Measurements from ENCODE around the gene TSC22D4. TPM values are rescaled to one million over a fixed set of nuclear protein-coding genes. Genes with fewer than 3 reads are reported as not detected.
A peak's percentile ranks its signal among the peaks of the same experiment; 100 is the strongest.

Gene TSC22D4
- total RNA-seq, 2 experiments from 2014 or later: 157 to 159 TPM

GRCh38 chr7:100432621-100433275, 46.3 kb downstream of the TSC22D4 start:
- DNase-seq: no peak
- H3K36me3 Mint-ChIP-seq: peaks cover 35% of the 10 kb centered on the region
- ATAC-seq (ENCODE audit: low read depth): no peak
- peaks cover 44% of the 10 kb centered on the region for H3K4me1 Mint-ChIP-seq
- H3K4me3 Mint-ChIP-seq: no peak overlapping the region
- H3K27me3 Mint-ChIP-seq: peaks cover 3% of the 10 kb centered on the region
- POLR2A ChIA-PET: interaction anchor here (1.1 kb wide), 1 partner anchor 18 kb away, joined by 3 read pairs; no protein-coding TSS in a partner anchor
- H3K9me3 Mint-ChIP-seq: peaks cover 1% of the 10 kb centered on the region
- peak overlapping the region; percentile 94 for H3K27ac Mint-ChIP-seq

DNA sequence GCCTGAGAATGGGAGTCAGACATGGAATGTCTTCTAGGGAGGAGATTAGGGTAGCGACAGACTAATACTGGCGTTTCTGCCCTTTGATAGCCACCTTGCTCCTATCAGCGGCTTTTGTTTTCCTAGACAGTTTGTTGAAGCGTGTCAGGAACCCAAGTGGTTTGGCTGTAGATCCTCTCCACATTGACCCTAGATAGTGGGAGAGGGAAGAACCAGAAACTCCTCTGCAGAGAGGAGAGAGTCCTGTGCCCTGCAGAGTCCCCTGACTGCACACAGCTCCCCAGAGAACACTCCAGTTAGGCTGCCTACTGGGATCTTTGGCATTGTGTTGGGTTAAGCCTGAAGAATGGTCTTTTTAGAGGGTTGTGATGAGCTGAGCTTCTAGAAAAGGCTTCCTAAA, 47.0 kb downstream of the TSC22D4 start:
- Mint-ChIP-seq H3K4me1 (peaks cover 44% of the 10 kb centered on the region), H3K9me3 (peaks cover 2% of the 10 kb centered on the region), H3K27me3 (peaks cover 4% of the 10 kb centered on the region), H3K4me3 (peak overlapping the region; percentile 91), H3K27ac (peak overlapping the region; percentile 94), H3K36me3 (peaks cover 35% of the 10 kb centered on the region)
- ATAC-seq (ENCODE audit: low read depth): no peak
- no peak for DNase-seq
- POLR2A ChIA-PET: interaction anchor here (1.1 kb wide), 1 partner anchor 18 kb away, joined by 3 read pairs; no protein-coding TSS in a partner anchor

DNA sequence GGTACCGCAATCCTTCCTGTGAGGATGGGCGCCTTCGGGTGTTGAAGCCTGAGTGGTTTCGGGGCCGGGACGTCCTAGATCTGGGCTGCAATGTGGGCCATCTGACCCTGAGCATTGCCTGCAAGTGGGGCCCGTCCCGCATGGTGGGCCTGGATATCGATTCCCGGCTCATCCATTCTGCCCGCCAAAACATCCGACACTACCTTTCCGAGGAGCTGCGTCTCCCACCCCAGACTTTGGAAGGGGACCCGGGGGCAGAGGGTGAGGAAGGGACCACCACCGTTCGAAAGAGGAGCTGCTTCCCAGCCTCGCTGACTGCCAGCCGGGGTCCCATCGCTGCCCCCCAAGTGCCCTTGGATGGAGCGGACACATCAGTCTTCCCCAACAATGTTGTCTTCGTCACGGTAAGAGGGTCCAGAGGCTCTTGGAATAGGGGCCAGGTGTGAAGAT, 47.7 kb downstream of the TSC22D4 start:
- peaks cover 35% of the 10 kb centered on the region for H3K36me3 Mint-ChIP-seq
- no peak for DNase-seq
- H3K27me3 Mint-ChIP-seq: peaks cover 4% of the 10 kb centered on the region
- POLR2A ChIA-PET: interaction anchor here (1.1 kb wide), 1 partner anchor 19 kb away, joined by 3 read pairs; no protein-coding TSS in a partner anchor
- peaks cover 2% of the 10 kb centered on the region for H3K9me3 Mint-ChIP-seq
- peak overlapping the region; percentile 94 for H3K27ac Mint-ChIP-seq
- ATAC-seq (ENCODE audit: low read depth): no peak
- peak overlapping the region; percentile 91 for H3K4me3 Mint-ChIP-seq
- H3K4me1 Mint-ChIP-seq: peaks cover 44% of the 10 kb centered on the region

GRCh38 chr7:100430493-100431285, 48.3 kb downstream of the TSC22D4 start:
- H3K27ac Mint-ChIP-seq: peak overlapping the region; percentile 94
- ATAC-seq (ENCODE audit: low read depth) (no peak), DNase-seq (peak; percentile 63)
- H3K36me3 Mint-ChIP-seq: peaks cover 34% of the 10 kb centered on the region
- peaks cover 44% of the 10 kb centered on the region for H3K4me1 Mint-ChIP-seq
- peaks cover 2% of the 10 kb centered on the region for H3K9me3 Mint-ChIP-seq
- H3K4me3 Mint-ChIP-seq: peak overlapping the region; percentile 91
- H3K27me3 Mint-ChIP-seq: peaks cover 4% of the 10 kb centered on the region
- POLR2A ChIA-PET: interaction anchor here (0.9 to 3.8 kb wide), 16 partner anchors 7 to 330 kb away, joined by 3 to 63 read pairs (median 6); partner anchors contain the start of genes AP4M1, FBXO24, LRCH4 and MBLAC1

GRCh38 chr7:100429637-100430492, 49.1 kb downstream of the TSC22D4 start, which contains the start of gene MEPCE:
TSS of gene MEPCE (plus strand) at chr7:100429831. CDS start at chr7:100430019, 188 bp downstream.
- Mint-ChIP-seq H3K4me3 (peak within 1 kb of the TSS; percentile 97), H3K27ac (peak within 1 kb of the TSS; percentile 99), H3K9me3 (peaks cover 2% of the 10 kb centered on the region), H3K36me3 (peaks cover 28% of the 10 kb centered on the region), H3K27me3 (peaks cover 7% of the 10 kb centered on the region), H3K4me1 (peaks cover 41% of the 10 kb centered on the region)
- DNase-seq: peak; percentile 99
- peak; percentile 46 for ATAC-seq (ENCODE audit: low read depth)
- POLR2A ChIA-PET: interaction anchor here (0.5 to 3.8 kb wide), 45 partner anchors 8 to 1076 kb away, joined by 3 to 63 read pairs (median 4); partner anchors contain the start of genes AGFG2, AP4M1, COPS6 and FBXO24

DNA sequence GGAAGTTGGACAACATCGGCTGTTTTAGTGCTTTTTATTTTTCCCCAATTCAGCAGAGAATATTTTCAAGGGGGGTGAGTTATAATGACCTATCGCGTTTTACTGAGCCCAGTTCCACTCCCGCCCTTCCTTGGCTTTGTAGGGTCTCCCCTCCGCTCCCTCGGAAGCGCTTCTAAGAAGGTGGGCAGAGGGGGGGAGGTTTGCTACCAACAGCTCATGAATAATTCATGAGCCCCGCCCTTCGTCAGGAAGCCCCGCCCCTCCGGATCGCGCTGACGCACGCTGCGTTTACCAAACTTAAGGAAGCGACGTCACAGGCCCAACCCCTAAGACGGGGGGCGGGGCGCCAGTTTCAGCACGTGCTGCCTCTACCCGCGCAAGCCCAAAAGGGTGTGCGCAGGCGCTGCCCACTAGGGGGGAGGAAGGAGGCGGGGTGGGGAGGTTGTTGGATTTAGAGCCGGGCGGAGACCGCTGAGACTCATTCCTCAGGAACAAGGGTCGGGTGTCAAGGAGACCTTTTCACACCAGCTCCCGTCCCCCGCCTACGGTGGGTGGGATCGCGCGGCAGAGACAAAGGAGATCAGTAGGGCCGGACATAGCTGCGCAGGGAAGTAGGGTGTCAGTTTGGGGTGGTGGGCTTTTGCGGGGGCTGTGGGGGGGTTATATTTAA, 49.9 kb downstream of the TSC22D4 start:
- ATAC-seq (ENCODE audit: low read depth) (peak; percentile 55), DNase-seq (peak; percentile 100)
- POLR2A ChIA-PET: interaction anchor here (0.5 to 3.8 kb wide), 54 partner anchors 9 to 1077 kb away, joined by 3 to 63 read pairs (median 4); partner anchors contain the start of genes AGFG2, AP4M1, COPS6 and FBXO24
- Mint-ChIP-seq H3K27ac (peak overlapping the region; percentile 99), H3K4me3 (peak overlapping the region; percentile 97), H3K27me3 (peaks cover 7% of the 10 kb centered on the region), H3K4me1 (peaks cover 35% of the 10 kb centered on the region), H3K9me3 (peaks cover 2% of the 10 kb centered on the region), H3K36me3 (peaks cover 21% of the 10 kb centered on the region)

DNA sequence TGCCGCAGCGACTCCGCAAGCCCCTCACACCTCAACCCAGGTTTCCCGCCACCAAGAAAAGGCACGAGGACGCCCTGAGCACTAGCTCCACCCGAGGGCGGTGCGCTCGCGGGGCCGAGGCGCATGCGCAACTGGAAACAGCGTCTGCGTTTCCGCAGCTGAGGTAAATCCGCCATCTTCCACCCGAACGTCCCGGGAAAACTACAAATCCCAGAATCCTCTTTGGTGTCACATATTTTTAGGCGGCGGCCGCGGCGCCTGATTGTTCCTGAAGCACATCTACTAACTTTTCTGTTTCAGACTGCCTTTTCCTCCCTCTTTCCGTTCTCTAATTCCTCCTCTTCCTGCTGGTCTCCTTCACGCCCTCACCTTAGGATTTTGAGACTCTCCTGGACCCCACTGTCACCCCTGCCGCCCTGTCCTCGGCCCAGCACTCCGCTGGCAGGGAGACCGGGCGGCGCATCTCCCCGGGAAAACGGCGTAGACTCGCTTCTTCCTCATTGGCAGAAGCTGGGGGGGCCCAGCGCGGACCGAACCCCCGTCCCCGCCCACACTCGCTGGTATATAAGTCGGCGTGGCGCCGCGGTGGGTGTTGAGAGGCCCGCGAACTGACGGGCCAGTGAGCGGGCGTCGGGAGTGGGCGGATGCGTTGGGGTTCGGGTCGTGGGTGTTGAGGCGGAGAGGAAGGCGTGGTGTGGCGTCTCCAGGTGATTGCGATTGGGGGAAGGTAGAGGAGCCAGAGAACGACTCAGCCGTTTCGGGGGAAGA, 50.6 kb downstream of the TSC22D4 start, which contains the start of gene ZCWPW1:
ZCWPW1 (minus strand) TSS at position 505 of the 768 bp plus-strand sequence. CDS start 8,054 bp downstream, outside the sequence.
- peak; percentile 98 for DNase-seq
- Mint-ChIP-seq H3K4me3 (peak within 1 kb of the TSS; percentile 97), H3K36me3 (peaks cover 16% of the 10 kb centered on the region), H3K9me3 (peaks cover 2% of the 10 kb centered on the region), H3K4me1 (peaks cover 28% of the 10 kb centered on the region), H3K27ac (peak within 1 kb of the TSS; percentile 99), H3K27me3 (peaks cover 7% of the 10 kb centered on the region)
- ATAC-seq (ENCODE audit: low read depth): peak; percentile 57
- POLR2A ChIA-PET: interaction anchor here (0.6 to 3.8 kb wide), 52 partner anchors 9 to 1077 kb away, joined by 3 to 63 read pairs (median 4); partner anchors contain the start of genes AGFG2, AP4M1, COPS6 and FBXO24

DNA sequence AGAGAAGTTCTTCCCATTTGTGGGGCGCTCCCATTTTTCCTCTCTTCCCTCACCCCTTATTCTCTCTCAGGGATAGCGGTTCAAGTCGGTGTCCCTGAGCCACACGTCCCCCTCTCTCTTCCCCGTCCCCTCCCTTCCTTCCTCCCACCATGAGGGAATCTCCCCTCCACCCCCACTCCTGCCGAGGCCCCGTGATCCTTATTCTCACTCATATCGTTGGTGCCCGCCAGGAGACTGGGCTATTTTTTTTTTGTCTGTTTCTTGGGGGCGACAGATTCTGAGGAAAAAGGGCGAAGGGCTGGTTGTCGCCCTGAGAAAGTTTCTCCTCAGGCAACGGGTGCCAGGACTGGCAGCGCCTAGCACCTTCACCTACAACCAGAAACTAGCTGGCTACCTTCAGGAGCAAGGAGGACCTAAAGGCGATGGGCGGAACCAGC, 51.2 kb downstream of the TSC22D4 start:
- DNase-seq: no peak
- Mint-ChIP-seq H3K27me3 (peaks cover 7% of the 10 kb centered on the region), H3K4me3 (peak overlapping the region; percentile 97), H3K4me1 (peaks cover 26% of the 10 kb centered on the region), H3K27ac (peak overlapping the region; percentile 99), H3K36me3 (peaks cover 16% of the 10 kb centered on the region), H3K9me3 (peaks cover 2% of the 10 kb centered on the region)
- POLR2A ChIA-PET: interaction anchor here (0.6 to 3.8 kb wide), 24 partner anchors 8 to 961 kb away, joined by 3 to 63 read pairs (median 4); partner anchors contain the start of genes AGFG2, FBXO24, LAMTOR4 and LRCH4
- no peak for ATAC-seq (ENCODE audit: low read depth)

DNA sequence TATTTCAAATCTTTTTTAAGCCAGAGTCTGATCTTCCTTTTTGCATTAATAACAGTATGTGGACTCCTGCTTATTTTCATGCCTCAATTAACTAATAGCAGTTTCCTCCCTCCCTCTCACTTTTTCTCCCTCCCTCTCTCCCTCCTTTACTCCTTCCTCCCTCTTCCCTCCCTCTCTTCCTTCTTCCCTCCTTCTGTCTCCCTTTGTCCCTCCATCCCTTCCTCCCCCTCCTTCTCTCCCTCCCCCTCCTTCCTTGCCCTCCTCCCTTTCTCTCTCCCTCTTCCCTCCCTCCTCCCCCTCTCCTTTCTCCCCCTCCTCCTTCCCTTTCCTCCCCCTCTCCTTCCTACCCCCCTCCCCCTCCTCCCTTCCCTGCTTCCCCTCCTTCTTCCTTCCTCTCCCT, 52.5 kb downstream of the TSC22D4 start:
- H3K27ac Mint-ChIP-seq: no peak overlapping the region
- DNase-seq (no peak), ATAC-seq (ENCODE audit: low read depth) (no peak)

GRCh38 chr7:100425347-100425746, 53.7 kb downstream of the TSC22D4 start:
- Mint-ChIP-seq H3K36me3 (peaks cover 6% of the 10 kb centered on the region), H3K9me3 (peaks cover 2% of the 10 kb centered on the region), H3K4me3 (no peak overlapping the region), H3K27ac (no peak overlapping the region), H3K27me3 (peaks cover 7% of the 10 kb centered on the region), H3K4me1 (peaks cover 9% of the 10 kb centered on the region)
- DNase-seq (no peak), ATAC-seq (ENCODE audit: low read depth) (no peak)
- POLR2A ChIA-PET: no interaction called here

More for the DNA sequence above, 52.5 kb downstream of the TSC22D4 start:
- Mint-ChIP-seq H3K9me3 (peaks cover 2% of the 10 kb centered on the region), H3K4me3 (no peak overlapping the region), H3K4me1 (peaks cover 16% of the 10 kb centered on the region), H3K27me3 (peaks cover 7% of the 10 kb centered on the region), H3K36me3 (peaks cover 10% of the 10 kb centered on the region)
- POLR2A ChIA-PET: no interaction called here

GRCh38 chr7:100423315-100423714, 55.7 kb downstream of the TSC22D4 start:
- Mint-ChIP-seq H3K27me3 (peaks cover 7% of the 10 kb centered on the region), H3K36me3 (no peaks in the 10 kb centered on the region), H3K9me3 (peaks cover 2% of the 10 kb centered on the region), H3K4me3 (no peak overlapping the region), H3K27ac (no peak overlapping the region), H3K4me1 (peaks cover 4% of the 10 kb centered on the region)
- ATAC-seq (ENCODE audit: low read depth) (no peak), DNase-seq (no peak)
- POLR2A ChIA-PET: no interaction called here

Data from activated naive CD8-positive, alpha-beta T cell treated with anti-CD3 and anti-CD28 coated beads, Interleukin-2, amount 10 ng/mL, durations not matched to agents 7 days and 5 days (primary cell).